HepG2 (cell line): Measurements from ENCODE around the gene ORMDL3. TPM values are rescaled to one million over a fixed set of nuclear protein-coding genes. Genes with fewer than 3 reads are reported as not detected.

Source experiments
- ATAC-seq: fragments of 200-7000 bp; cut with Tn5 transposase; 3 replicates; pipeline ENCODE4 v1.9.1; 2020; ENCODE audit warnings: mild to moderate bottlenecking, moderate library complexity
- BruUV-seq: library from RNA; stranded (reverse); fragments of 400-500 nt; replicated peaks from 2 replicates; lab custom pipeline; 2021; lab: Mats Ljungman, UMichigan
- CTCF ChIA-PET: fragments of 300-600 bp; formaldehyde crosslinking; extraction: SDS; loops from one replicate; lab custom pipeline; 2021; ENCODE audit warnings: low total read pairs, inconsistent platforms, low intra/inter-chr PET ratio; lab: Yijun Ruan, JAX
- POLR2A ChIA-PET: fragments of 350-600 bp; sonication (Branson Sonifier 250); formaldehyde crosslinking; loops from one replicate; lab custom pipeline; 2020; ENCODE audit warnings: antibody characterized with exemption, inconsistent platforms; lab: Yijun Ruan, JAX
- DNase-seq: peaks from one replicate; pipeline ENCODE4 v3.0.0-alpha.2; 2015; ENCODE audit warnings: low spot score
- FAIRE-seq: peaks from 3 replicates; lab custom pipeline; 2011; peaks lifted over from hg19 to GRCh38; lab: Jason Lieb, UNC
- H2AFZ ChIP-seq: one replicate; pipeline ENCODE4 v1.6.1; 2011; ENCODE audit warnings: low read length, inconsistent platforms
- H3K27ac ChIP-seq: fragments of 300-600 bp; 3 replicates; pipeline ENCODE4 v1.8.0; 2011; ENCODE audit warnings: mixed run types, mild to moderate bottlenecking, mixed read lengths, low read length, inconsistent platforms; ENCODE audit not compliant: insufficient read depth; ENCODE audit errors: extremely low read length
- H3K27me3 ChIP-seq, 2 experiments: fragments of 200-600 bp in 1 of 2; 2 replicates in 1 of 2; 3 replicates in 1 of 2; pipeline versions ENCODE4 v1.6.0 to v1.8.0; 2011; ENCODE audit warnings: low read length in 2 of 2, mild to moderate bottlenecking in 2 of 2, moderate library complexity in 2 of 2, inconsistent platforms in 1 of 2; ENCODE audit not compliant: insufficient read depth in 2 of 2, control insufficient read depth in 1 of 2
- H3K36me3 ChIP-seq, 2 experiments: fragments of 200-600 bp in 1 of 2; replicated peaks in 1 of 2; 2 replicates in 1 of 2; 3 replicates in 1 of 2; pipeline versions ENCODE4 v1.5.1 to v1.8.0; 2011; ENCODE audit warnings: low read length in 2 of 2, inconsistent platforms in 1 of 2; ENCODE audit not compliant: insufficient read depth in 2 of 2, control insufficient read depth in 1 of 2
- H3K4me1 ChIP-seq: 2 replicates; pipeline ENCODE4 v1.5.1; 2012; ENCODE audit warnings: low read length, inconsistent platforms; ENCODE audit not compliant: insufficient read depth
- H3K4me2 ChIP-seq: 2 replicates; pipeline ENCODE4 v1.6.0; 2011; ENCODE audit warnings: low read depth, low read length, inconsistent platforms
- H3K4me3 ChIP-seq, 3 experiments: fragments of 200-600 bp in 1 of 3; sonication (generic), shearing (Covaris generic) in 1 of 3; replicated peaks in 1 of 3; 2 replicates each; pipeline ENCODE4 v1.5.1; 2011 to 2016; ENCODE audit warnings: low read length in 3 of 3, inconsistent platforms in 2 of 3, low read depth in 2 of 3, mild to moderate bottlenecking in 2 of 3, control low read depth in 1 of 3, mixed read lengths in 1 of 3; ENCODE audit not compliant: insufficient read depth in 1 of 3
- H3K79me2 ChIP-seq: one replicate; pipeline ENCODE4 v1.6.1; 2011; ENCODE audit warnings: low read length, inconsistent platforms; ENCODE audit not compliant: insufficient read depth
- H3K9ac ChIP-seq: 2 replicates; pipeline ENCODE4 v1.6.0; 2011; ENCODE audit warnings: mild to moderate bottlenecking, low read depth, low read length, inconsistent platforms; ENCODE audit not compliant: insufficient read depth
- H3K9me3 ChIP-seq: 2 replicates; pipeline ENCODE4 v1.5.1; 2012; ENCODE audit warnings: mild to moderate bottlenecking, low read length
- H4K20me1 ChIP-seq: 2 replicates; pipeline ENCODE4 v1.6.0; 2011; ENCODE audit warnings: inconsistent platforms, mild to moderate bottlenecking, low read length, moderate library complexity; ENCODE audit not compliant: insufficient read depth
- ATF7 ChIP-seq, 2 experiments: fragments of 450-650 bp in 1 of 2; sonication (generic) in 1 of 2; formaldehyde crosslinking in 1 of 2; IDR thresholded peaks; 2 replicates each; pipeline versions ENCODE4 v1.4.0 to v1.6.1; 2016 to 2020; ENCODE audit warnings: antibody characterized with exemption in 1 of 2, mild to moderate bottlenecking in 1 of 2, missing genetic modification reagents in 1 of 2
- BRCA1 ChIP-seq: sonication (generic); formaldehyde crosslinking; IDR thresholded peaks from 2 replicates; pipeline ENCODE4 v1.4.0; 2020; ENCODE audit warnings: missing genetic modification reagents
- FLYWCH1 ChIP-seq: sonication (generic); formaldehyde crosslinking; IDR thresholded peaks from 2 replicates; pipeline ENCODE4 v1.8.1; 2023; ENCODE audit warnings: mild to moderate bottlenecking, missing genetic modification reagents
- HBP1 ChIP-seq: IDR thresholded peaks from 2 replicates; pipeline ENCODE4 v1.6.1; 2016; ENCODE audit warnings: low read depth, control low read depth
- PPARG ChIP-seq: conservative IDR thresholded peaks from 2 replicates; pipeline ENCODE4 v1.6.1; 2016; ENCODE audit warnings: missing biosample characterization, missing genetic modification reagents
- SRSF9 ChIP-seq: fragments of 200-400 bp; formaldehyde crosslinking; IDR thresholded peaks from 2 replicates; pipeline ENCODE4 v1.6.1; 2018; ENCODE audit warnings: borderline replicate concordance, mild to moderate bottlenecking, low read depth, low read length; ENCODE audit not compliant: insufficient read depth, poor library complexity, severe bottlenecking
- ZGPAT ChIP-seq: IDR thresholded peaks from 2 replicates; pipeline ENCODE4 v1.6.1; 2016; ENCODE audit warnings: mild to moderate bottlenecking
- ZNF230 ChIP-seq: sonication (generic); formaldehyde crosslinking; IDR thresholded peaks from 2 replicates; pipeline ENCODE4 v1.4.0; 2020; ENCODE audit warnings: mild to moderate bottlenecking, missing genetic modification reagents
- ZNF234 ChIP-seq: sonication (generic); formaldehyde crosslinking; conservative IDR thresholded peaks from 2 replicates; pipeline ENCODE4 v1.5.1; 2020; ENCODE audit warnings: mild to moderate bottlenecking, missing genetic modification reagents
- ZNF33A ChIP-seq: sonication (generic); formaldehyde crosslinking; IDR thresholded peaks from 2 replicates; pipeline ENCODE4 v1.5.1; 2020; ENCODE audit warnings: missing genetic modification reagents, mild to moderate bottlenecking, moderate library complexity, borderline replicate concordance
- ZNF441 ChIP-seq: sonication (generic); formaldehyde crosslinking; IDR thresholded peaks from 2 replicates; pipeline ENCODE4 v1.7.0; 2021; ENCODE audit warnings: missing genetic modification reagents, borderline replicate concordance
- ZNF629 ChIP-seq: sonication (generic); formaldehyde crosslinking; conservative IDR thresholded peaks from 2 replicates; pipeline ENCODE4 v1.5.0; 2020; ENCODE audit warnings: missing genetic modification reagents
- WGBS: methylation state at CpG from one replicate; pipeline ENCODE4 v1.1.6; 2017; ENCODE audit warnings: low lambda C conversion rate; 5-methylcytosine and 5-hydroxymethylcytosine counted together
- in situ Hi-C: cut with HindIII; loops from 2 replicates; pipeline ENCODE4 v1.10.0; 2017; ENCODE audit warnings: low pct_unique_long_range_greater_than_20kb; ENCODE audit not compliant: extremely low pct_ligation_motif_present
- intact Hi-C: fragments of 100-400 bp; cut with micrococcal nuclease; formaldehyde crosslinking; loops from one replicate; pipeline ENCODE4 v1.10.0; 2022; ENCODE audit not compliant: unreplicated experiment
- polyA plus RNA-seq, 8 experiments: library from polyadenylated mRNA; depleted of rRNA in 3 of 8; stranded (reverse) in 7 of 8; unstranded in 1 of 8; fragments of >200 nt; fragmentation: Illumina TruSeq in 4 of 8; extraction: Trizol in 4 of 8; gene quantifications; 2 replicates each; pipeline versions ENCODE4 v1.2.1 to v1.2.3, GENCODE V29; 2011 to 2016; ENCODE audit warnings: low read depth in 4 of 8, missing spikeins in 1 of 8, mixed read lengths in 1 of 8; ENCODE audit not compliant: insufficient read depth in 1 of 8
- total RNA-seq, 5 experiments: library from RNA; depleted of rRNA; stranded (reverse); fragments of >200 nt; fragmentation: Illumina TruSeq; extraction: Trizol; gene quantifications; 2 replicates each; pipeline ENCODE4 v1.2.3, GENCODE V29; 2016; ENCODE audit warnings: low read depth in 1 of 5
- TF ChIP-seq, protein P1 (sequence below): sonication (generic); formaldehyde crosslinking; IDR thresholded peaks from 2 replicates; pipeline ENCODE4 v1.5.1; 2020; ENCODE audit warnings: mild to moderate bottlenecking, missing genetic modification reagents, moderate library complexity

Gene ORMDL3
- total and polyA plus RNA-seq, 2 of the 13 experiments (the other 11 are each of a cell fraction or from before 2014, with no cell fraction given): 181 to 384 TPM

DNA sequence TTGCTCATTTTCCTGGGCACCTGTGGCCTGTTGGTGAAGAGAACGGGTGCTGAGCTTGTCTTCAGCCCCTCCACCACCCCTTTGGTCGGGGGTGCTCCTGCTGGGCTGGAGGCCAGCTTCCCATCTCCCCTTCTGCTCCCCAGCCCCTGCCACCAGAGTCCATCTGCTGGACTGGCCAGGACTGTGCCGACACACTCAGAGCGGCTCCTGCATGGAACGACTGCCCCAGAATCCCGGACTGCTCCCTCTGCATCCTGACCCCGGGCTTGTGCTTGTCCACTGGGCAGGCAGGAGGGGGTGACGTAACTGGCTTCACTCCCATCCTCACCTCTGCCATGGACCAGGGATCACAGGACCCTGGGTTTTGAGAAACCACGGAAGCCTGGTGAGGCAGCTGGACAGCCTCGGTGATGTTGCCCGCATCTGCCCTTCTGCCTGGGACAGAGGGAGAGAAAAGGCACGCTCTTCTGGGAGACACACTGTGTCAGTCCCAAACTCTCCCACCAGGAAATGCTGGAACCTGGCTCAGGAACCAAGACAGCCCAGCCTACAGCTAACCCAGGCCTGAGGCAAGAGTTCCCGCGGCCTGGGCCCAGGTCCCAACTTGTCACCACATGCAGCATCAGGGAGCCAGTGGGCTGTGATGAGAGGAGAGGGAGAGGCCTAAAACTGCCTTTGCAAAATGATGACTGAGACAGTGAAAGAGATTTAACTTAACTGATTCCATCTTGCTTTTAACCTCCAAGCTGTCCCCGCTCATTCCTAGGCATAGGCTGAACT lies 19.3 kb upstream of the ORMDL3 start (continued):
- TF ChIP-seq ATF7 (IDR thresholded peaks at IDR 0.05): peak; percentile 54; the same call in 1 of the 2 replicates
- TF ChIP-seq ATF7 (CRISPR knock-in tag; IDR thresholded peaks at IDR 0.05): no peak

- WGBS: 51% methylated on average over 8 of the region's 16 CpGs
- Histone ChIP-seq H3K36me3 (no peaks in the 10 kb centered on the region), H3K9ac (no peak overlapping the region), H3K4me1 (peaks cover 34% of the 10 kb centered on the region), H3K4me2 (no peak overlapping the region), H3K27ac (no peak overlapping the region), H3K27me3 (peaks cover 16 to 36% of the 10 kb centered on the region in 2 experiments; a peak in 3 of 5 replicates), H2AFZ (no peak overlapping the region), H4K20me1 (no peaks in the 10 kb centered on the region), H3K9me3 (no peaks in the 10 kb centered on the region), H3K4me3 (no peak overlapping the region), H3K79me2 (no peaks in the 10 kb centered on the region)
- BruUV-seq: no TSS peak
- in situ Hi-C loops (no loop called here), intact Hi-C loops (no loop called here)
- CTCF ChIA-PET: no interaction called here
- no peak for FAIRE-seq
- ATAC-seq: no peak; the same call in 1 of the 3 replicates
- no peak for DNase-seq
- POLR2A ChIA-PET: no interaction called here
- TF ChIP-seq PPARG (CRISPR knock-in tag) (no peak), ZNF441 (CRISPR knock-in tag) (no peak), ZNF230 (no peak), ZNF33A (CRISPR knock-in tag) (no peak), SRSF9 (no peak), ZGPAT (CRISPR knock-in tag) (no peak), HBP1 (CRISPR knock-in tag) (no peak), FLYWCH1 (CRISPR knock-in tag) (no peak), ZNF234 (CRISPR knock-in tag) (no peak), BRCA1 (CRISPR knock-in tag) (no peak), ZNF629 (CRISPR knock-in tag) (no peak)
- TF ChIP-seq, protein P1, sequence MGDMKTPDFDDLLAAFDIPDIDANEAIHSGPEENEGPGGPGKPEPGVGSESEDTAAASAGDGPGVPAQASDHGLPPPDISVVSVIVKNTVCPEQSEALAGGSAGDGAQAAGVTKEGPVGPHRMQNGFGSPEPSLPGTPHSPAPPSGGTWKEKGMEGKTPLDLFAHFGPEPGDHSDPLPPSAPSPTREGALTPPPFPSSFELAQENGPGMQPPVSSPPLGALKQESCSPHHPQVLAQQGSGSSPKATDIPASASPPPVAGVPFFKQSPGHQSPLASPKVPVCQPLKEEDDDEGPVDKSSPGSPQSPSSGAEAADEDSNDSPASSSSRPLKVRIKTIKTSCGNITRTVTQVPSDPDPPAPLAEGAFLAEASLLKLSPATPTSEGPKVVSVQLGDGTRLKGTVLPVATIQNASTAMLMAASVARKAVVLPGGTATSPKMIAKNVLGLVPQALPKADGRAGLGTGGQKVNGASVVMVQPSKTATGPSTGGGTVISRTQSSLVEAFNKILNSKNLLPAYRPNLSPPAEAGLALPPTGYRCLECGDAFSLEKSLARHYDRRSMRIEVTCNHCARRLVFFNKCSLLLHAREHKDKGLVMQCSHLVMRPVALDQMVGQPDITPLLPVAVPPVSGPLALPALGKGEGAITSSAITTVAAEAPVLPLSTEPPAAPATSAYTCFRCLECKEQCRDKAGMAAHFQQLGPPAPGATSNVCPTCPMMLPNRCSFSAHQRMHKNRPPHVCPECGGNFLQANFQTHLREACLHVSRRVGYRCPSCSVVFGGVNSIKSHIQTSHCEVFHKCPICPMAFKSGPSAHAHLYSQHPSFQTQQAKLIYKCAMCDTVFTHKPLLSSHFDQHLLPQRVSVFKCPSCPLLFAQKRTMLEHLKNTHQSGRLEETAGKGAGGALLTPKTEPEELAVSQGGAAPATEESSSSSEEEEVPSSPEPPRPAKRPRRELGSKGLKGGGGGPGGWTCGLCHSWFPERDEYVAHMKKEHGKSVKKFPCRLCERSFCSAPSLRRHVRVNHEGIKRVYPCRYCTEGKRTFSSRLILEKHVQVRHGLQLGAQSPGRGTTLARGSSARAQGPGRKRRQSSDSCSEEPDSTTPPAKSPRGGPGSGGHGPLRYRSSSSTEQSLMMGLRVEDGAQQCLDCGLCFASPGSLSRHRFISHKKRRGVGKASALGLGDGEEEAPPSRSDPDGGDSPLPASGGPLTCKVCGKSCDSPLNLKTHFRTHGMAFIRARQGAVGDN (CRISPR knock-in tag): no peak
These were observed 17.0 kb upstream of the ORMDL3 start for GRCh38 chr17:39944393-39944711.
